HG03108 (cell line): Measurements from ENCODE around the gene AMIGO3.

ENCODE experiments used
- ATAC-seq: cut with Tn5 transposase; IDR thresholded peaks from one replicate; pipeline ENCODE4 v1.9.1; 2021; ENCODE audit warnings: moderate library complexity; ENCODE audit not compliant: unreplicated experiment

The AMIGO3 gene

GRCh38 chr3:49670940-49671290, 48.6 kb downstream of the AMIGO3 start:
- no peak for ATAC-seq

GRCh38 chr3:49669352-49669751, 50.1 kb downstream of the AMIGO3 start:
- no peak for ATAC-seq

- no peak for ATAC-seq
Observed at GRCh38 chr3:49668861-49669260, 50.6 kb downstream of the AMIGO3 start.

- ATAC-seq = no peak
Observed at GRCh38 chr3:49668414-49668797, 51.1 kb downstream of the AMIGO3 start.

GRCh38 chr3:49667701-49668413, 51.6 kb downstream of the AMIGO3 start:
- no peak for ATAC-seq
